ENCODE results near the gene IKBKE.
"Not testable (repeated sequence)": the region's sequence is repeated elsewhere in the genome, so short reads cannot be mapped to it uniquely, and the experiment has no call there.

The IKBKE gene

DNA sequence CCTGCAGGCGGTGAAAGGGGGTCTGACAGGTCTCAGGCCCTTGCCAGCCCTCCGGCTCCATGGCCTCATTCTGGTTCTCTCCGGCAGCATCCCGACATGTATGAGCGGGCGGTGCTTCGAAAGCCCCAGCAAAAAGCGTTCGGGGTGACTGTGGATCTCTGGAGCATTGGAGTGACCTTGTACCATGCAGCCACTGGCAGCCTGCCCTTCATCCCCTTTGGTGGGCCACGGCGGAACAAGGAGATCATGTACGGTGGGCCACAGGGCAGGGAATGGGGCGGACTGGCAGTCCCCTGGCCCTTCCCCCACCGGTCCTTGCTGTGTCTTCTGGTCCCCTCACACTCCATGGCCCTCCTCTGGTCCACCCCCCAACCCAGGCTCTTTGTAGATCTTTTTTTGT, 6.3 kb downstream of the IKBKE start:
- no peak for DNase-seq

DNA sequence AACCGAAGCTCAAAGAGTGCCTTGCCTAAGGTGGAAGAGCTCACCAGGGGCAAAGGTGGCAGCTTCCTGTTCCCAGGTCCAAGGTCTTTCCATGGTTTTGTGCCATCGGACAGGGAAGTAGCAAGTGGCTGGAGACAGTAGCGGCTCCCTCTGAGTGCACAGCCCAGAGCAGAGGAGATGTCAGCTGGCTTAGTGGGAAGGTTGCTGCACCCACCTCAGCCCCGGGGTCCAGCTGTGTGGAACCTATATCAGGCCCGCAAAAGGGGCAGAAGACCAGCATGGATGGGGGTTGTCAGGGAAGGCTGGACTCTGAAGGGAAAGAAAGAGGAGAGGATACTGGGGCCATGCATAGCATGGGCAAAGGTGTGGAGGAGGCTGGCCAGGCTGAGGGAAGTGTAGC, 6.8 kb downstream of the IKBKE start:
- DNase-seq, result no peak

DNA sequence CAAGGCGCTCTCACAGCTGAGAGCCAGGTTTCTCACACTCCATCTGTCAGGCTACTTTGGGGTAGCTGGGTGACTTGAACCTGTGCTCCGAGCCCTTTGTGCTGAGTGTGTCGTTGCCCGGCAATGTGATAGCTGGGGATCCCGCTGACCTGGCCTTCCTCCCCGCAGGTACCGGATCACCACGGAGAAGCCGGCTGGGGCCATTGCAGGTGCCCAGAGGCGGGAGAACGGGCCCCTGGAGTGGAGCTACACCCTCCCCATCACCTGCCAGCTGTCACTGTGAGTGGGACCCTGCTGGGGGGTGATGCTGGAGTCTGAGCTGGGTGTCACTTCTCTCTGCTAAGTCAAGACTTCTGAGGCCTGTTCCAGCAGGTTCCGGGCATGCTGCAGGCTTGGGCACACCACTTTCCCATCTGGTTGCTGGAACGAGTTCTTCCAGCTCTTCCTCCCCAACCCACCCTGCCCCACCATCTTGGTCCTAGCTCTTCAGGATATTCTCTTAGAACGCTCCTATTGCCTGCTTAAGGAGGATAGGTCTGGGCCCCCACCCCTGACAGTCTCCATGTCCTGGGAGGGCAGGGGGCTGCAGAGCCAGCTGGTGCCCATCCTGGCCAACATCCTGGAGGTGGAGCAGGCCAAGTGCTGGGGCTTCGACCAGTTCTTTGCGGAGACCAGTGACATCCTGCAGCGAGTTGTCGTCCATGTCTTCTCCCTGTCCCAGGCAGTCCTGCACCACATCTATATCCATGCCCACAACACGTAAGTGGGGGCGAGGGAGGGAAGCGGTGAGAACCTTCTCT, 7.5 kb downstream of the IKBKE start:
- no peak for DNase-seq

DNA sequence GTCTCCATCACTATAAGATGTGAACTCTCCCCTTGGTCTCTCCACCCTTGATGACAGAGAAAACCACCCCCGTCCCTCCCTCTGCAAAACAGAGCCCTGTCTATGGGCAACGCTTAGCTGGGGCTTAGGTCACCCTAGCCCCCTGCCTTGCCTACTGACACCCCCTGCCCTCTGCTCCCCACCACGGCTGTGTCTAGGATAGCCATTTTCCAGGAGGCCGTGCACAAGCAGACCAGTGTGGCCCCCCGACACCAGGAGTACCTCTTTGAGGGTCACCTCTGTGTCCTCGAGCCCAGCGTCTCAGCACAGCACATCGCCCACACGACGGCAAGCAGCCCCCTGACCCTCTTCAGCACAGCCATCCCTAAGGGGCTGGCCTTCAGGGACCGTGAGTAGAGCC, 8.5 kb downstream of the IKBKE start:
- no peak for DNase-seq

DNA sequence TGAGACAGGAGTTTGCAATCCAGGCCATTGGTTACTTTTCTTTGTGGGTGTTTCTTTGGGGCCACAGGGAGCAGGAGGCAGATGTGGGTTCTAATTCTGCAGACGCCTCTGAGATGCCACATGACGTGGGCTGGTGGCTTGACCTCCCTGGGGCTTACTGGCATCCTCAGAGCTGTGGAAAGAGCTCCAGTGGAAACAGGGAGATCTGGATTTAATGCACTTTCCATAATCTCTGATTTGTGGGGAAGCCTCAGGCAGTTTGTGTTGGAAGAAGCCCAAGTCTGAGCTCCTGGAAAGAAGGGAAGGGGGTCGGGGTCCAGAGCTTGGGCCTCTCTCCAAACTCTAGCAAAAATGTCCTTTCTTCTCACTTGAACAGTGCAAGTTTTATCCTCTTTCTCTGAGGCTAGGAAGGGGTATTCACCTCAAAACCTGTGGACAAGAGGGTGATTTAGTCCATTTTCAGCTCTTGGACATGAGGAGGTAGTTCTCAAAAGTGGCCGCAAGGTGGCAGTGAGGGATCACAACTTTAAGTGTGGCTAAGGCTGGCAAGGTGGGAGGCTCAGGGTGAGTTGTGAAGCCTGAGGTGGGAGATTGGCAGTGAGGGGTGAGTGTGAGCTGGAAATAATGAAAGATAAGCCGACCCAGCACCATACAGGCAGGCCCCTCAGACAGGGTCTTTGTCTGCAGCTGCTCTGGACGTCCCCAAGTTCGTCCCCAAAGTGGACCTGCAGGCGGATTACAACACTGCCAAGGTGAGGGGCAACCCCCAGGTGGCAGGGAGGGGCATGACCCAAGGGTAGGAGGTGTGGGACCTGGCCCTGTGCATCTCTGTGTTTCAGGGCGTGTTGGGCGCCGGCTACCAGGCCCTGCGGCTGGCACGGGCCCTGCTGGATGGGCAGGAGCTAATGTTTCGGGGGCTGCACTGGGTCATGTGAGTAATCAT, 9.2 kb downstream of the IKBKE start:
- DNase-seq, result no peak

DNA sequence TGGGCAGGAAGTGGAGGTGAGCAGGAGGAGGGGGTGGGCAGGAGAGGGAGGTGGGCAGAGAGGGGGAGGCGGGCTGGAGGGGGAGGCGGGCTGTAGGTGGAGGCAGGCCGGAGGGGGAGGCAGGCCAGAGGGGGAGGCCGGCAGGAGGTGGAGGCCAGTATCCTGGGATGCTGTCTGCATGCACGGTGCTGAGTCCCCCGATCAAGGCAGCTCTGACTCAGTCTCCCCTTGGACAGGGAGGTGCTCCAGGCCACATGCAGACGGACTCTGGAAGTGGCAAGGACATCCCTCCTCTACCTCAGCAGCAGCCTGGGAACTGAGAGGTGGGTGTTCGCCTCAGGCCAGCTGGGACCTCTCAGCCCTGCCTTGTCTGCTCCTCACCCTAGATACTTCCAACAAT, 9.9 kb downstream of the IKBKE start:
- no peak for DNase-seq

DNA sequence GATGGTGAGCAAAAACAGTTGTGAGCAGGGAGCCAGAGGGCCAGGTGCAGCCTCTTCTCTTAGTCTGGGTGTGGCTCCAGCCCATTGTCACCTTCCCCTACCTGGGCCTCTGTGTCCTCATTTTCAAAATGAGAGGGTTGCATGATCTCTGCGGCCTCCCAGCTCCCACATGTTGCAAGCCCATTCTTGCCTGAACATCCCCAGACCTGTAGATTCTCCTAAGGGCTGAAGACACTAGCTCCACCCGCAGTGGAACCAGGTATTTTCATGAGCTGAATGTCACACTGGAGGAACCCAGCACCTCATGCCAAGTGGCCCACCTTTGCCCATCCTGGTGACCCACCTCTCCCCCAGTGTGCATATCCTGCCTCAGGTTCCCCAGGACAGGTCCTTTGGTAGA, 12.3 kb downstream of the IKBKE start:
- DNase-seq, result no peak

DNA sequence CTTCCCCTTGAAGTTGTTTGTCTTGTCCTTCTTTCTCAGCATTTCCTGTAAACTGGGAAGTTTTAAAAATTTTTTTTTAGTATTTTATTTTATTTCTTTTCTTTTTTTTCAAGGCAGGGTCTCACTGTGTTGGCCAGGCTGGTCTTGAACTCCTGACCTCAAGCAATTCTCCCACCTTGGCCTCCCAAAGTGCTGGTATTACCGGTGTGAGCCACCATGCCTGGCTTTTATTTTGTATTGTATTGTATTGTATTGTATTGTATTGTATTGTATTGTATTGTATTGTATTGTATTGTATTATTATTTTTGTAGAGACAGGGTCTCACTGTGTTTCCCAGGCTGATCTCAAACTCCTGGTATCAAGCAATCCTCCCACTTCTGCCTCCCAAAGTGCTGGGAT, 13.6 kb downstream of the IKBKE start:
- DNase-seq, result not testable (repeated sequence)

DNA sequence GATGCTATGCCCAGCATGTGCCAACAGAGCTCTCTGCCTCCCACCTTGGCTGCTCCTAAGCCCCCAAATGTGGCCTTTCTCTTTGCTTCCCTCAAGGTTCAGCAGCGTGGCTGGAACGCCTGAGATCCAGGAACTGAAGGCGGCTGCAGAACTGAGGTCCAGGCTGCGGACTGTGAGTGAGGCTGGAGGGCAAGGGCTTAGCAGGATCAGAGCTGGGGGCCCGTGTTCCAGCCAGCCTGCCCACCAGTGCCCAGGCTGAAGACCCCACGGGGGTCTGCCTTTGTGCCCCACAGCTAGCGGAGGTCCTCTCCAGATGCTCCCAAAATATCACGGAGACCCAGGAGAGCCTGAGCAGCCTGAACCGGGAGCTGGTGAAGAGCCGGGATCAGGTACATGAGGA, 14.6 kb downstream of the IKBKE start:
- DNase-seq, result no peak

DNA sequence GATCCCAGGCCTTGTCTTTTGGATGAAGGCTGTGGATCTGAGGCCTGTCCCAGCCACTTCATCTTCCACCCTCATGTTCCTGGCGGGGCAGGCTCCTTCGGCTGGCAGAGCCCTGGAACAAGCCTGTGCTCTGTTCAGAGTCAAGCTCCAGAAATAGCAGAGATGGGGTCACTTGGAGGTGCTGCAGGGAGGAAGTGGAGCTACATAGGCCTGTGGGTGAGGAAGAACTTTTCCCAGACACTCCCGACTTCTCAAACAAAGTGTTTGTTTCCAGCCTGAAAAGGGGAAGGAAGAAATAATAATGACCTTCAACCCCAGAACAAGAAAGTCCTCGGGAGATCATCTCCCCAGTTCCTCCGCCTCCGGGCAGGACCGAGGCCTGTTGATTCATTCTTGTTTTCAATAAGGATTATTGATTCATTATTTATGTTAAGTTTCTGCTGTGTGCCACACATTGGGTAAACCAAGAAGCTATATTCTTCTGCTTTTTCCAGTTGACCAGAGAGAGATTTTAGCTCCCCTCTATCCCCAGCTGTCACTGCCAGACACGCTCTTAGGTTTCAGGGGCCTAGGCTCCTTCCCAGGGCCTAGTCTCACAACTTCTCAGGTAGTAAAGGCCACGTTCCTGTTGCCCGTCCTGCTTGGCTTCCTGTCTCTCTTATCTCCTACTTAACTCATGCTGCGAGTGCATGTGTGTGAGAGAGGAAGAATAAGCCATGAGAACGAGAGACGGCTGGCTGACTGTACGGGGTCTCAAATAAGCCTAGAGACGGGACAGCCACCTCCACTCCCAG, 16.9 kb downstream of the IKBKE start:
- DNase-seq, result no peak

DNA sequence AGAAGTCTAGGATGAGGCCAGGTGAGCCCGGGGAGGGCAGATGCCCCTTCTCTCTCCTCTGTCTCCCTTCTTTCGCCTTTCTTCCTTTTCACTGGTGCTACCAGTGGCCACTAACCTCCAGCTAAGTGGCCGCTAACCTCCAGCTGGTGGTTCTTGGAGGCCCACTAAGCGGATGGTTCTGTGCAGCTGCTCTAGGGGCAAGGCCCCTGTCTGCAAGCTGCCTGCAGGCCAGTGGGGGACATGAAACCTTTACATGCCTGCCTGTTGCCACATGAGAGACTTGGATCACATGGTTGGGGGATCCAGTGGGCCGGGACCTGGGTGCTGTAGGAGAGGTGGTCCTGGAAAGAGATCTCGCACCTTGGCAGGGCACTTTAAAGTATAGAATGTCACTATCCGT, 17.7 kb downstream of the IKBKE start:
- no peak for DNase-seq

DNA sequence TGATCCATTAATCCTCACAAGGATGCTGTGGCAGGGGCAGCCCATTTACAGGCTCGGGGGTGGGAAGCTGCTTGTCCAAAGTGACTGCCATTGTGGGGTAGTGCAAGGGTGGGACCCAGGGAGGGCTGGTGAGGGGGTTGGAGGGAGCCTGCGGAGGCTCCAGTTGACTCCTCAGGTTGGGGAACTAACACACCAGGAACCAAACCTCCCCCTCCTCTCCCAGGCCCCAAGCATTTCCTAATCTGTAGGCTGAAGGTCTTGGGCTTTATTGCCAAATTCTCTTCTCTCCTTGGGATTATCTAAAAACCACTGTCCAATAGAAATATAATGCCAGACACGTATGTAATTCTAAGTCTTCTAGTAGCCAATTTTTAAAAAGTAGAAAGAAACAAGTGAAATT, 18.2 kb downstream of the IKBKE start:
- no peak for DNase-seq

DNA sequence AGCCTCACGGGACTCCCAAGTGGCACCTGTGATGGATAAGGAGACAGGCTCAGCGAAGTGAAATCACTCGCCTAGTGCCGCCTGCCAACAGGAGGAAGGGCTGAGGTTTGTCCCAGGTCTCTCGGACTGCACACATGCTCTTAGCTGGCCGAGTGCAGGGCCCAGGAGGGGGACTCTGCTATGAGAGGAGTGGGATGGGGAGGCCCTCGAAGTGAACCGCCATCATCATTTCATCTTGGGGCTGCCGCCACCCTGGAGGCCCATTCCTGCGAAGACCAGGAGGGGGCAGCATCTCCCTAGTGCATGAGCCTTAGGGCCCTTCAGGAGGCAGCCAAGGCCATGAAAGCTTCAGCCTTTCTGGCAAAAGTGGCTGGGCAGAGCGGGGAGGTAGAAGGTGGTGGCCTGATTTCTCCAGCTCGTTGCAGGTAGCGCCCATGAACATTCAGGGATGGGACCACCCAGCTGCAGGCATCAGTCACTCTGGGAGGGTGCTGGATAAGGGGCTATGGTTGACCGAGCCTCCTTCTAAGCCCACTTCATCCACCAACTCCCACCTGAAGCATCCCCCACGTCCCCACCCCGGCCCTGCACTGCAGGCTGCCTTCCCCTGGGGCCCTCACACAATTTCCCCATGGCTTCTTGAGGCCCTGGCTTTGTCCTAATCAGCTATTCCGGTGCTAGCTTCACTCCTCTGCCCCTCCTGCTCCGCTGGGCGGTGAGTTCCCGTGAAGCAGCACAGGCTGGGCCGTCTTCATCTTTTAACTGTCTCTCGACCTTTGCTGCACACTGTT, 19.9 kb downstream of the IKBKE start:
- DNase-seq, result peak; percentile 74

DNA sequence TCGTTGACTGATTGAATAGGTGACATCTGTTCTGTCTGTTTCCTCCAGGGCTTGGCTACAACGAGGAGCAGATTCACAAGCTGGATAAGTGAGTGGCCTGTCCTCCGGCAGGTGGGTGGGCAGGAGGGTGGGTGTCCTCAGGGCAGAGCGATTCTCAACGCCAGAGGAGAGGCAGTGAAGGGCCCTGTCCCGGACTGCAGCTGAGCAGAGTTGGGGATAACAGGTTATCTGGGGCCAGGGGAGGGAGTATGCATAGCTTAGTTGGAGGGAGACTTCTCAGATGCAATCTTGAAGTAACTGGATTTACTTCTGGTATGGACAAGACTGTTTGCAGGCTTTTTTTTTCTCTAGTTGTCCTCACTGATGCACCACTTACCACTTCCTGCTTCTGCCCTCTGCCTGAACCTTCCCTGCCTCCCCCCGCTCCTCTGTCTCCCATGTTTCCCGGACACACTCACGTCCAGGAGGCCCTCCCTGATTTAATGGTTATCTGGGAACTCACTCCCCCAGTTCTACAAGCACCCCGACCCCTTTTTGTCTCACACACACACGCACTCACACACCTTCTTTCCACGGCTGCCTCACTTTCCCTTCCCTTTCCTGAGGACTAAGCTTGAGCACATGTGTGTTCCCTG, 20.6 kb downstream of the IKBKE start:
- no peak for DNase-seq

DNA sequence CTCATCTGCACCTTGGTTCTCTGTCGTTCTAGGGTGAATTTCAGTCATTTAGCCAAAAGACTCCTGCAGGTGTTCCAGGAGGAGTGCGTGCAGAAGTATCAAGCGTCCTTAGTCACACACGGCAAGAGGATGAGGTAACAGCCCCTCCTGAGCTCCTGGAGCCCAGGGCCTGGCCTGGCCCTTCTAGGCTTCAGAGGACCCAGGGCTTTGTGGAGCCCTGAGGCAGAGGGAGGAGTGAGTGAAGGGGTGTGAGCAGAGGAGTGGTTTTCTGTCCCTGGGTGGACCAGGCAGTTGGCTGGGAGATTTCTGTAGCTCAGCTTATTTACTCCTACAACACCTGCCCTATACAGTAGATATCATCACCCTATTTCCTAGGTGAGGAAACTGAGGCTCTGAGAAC, 21.3 kb downstream of the IKBKE start:
- DNase-seq, result no peak

DNA sequence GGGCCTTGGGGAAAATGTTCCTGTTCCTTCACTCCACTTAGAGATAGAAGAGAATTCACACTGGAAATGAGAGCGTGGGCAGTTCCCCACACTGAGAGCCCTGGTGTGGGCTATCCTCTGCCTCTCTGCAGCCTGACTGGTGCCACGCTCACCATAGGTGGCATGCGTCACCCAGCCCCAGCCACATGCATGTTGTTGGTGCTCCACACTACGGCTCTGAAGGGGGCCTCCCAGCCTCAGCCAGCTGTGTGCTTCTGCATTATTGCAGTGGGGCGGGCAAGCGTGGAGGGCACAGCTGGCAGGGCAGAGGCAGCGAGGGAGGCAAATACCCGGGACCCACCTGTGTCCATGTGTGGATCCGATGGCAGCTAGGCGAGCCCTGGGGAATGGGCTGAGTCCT, 22.3 kb downstream of the IKBKE start:
- no peak for DNase-seq

DNA sequence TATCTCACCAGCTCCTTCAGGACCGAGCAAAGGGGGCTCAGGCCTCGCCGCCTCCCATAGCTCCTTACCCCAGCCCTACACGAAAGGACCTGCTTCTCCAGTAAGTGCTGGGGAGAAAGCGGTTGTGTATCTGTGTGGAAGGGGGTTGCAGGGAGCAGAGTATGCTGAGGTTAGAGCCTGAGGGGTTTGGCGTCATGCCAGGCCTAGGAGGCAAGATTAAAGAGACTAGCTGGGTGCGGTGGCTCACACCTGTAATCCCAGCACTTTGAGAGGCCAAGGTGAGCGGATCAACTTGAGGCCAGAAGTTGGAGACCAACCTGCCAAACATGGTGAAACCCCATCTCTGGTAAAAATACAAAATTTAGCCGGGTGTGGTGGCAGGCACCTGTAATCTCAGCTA, 23.0 kb downstream of the IKBKE start:
- DNase-seq, result no peak

DNA sequence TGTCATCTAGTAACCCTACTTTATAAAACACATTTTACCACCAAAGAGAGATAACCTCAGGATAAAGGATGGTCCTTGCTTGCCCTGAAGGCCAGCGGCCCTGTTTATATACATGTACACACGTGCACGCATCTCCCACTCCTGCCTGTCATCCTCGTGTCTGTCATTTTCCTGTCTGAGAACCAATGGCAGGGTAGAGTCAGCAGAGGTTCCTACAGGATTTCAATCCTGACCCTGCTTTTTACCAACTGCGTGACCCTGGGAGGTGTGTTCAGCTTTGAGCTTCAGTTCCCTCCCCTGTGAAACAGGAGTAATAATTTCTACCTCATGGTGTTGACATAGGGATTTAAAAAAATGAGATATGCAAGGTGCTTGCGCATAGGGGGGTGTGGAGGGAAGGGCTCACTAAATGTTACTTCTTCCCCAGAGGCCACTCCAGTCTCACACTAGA, 24.8 kb downstream of the IKBKE start:
- DNase-seq, result no peak

DNA sequence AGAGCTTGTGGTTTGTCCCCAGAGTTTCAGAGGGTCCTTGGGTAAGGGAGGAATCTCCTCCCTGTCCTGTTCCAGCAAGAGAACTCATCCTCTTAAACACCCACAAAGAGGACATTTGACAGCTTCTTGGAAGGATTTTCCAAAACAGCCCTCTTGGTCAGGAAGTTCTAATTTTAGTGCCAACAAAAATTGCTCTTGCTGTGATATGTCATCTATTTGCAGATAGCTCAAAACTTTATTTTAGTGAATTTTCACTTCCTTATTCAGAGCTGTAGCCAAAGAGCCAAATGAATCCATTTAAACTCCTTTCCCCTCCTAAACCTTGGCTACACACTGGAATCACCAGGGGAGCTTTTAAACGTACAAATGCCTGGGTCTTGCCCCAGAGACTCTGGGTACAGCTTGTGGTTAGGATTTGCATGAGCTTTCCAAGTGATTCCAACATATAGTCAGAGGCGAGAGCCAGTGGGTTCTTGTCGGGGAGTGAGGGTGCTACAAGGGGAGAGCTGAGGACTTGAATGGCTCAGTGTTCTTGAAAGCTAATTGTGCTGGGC, 25.3 kb downstream of the IKBKE start:
- DNase-seq, result no peak

DNA sequence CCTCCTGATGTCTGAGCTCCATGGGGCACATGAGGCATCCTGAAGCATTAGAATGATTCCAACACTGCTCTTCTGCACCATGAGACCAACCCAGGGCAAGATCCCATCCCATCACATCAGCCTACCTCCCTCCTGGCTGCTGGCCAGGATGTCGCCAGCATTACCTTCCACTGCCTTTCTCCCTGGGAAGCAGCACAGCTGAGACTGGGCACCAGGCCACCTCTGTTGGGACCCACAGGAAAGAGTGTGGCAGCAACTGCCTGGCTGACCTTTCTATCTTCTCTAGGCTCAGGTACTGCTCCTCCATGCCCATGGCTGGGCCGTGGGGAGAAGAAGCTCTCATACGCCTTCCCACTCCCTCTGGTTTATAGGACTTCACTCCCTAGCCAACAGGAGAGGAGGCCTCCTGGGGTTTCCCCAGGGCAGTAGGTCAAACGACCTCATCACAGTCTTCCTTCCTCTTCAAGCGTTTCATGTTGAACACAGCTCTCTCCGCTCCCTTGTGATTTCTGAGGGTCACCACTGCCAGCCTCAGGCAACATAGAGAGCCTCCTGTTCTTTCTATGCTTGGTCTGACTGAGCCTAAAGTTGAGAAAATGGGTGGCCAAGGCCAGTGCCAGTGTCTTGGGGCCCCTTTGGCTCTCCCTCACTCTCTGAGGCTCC, 26.0 kb downstream of the IKBKE start:
- DNase-seq, result no peak

DNA sequence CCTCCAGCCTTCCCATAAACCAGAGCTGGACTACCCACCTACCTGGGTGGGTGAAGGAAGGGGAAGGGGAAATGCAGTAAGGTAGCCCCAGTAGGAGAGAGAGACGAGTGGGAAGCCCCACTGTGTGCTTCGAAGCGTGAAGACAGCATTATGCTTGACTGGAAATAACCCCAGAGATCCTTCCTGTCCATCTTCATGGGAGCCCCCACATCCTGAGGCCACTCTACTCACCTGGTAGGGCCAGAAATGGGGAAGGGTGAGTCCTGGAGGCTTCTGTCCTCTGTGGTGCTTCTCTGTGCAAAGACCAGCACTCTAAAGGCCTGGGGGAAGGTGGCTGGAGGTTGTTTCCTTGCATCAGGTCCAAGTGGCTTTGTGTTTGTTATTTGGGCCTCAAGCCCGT, 27.1 kb downstream of the IKBKE start:
- DNase-seq, result no peak

Data from left hindlimb (tissue), 1 donor.